K562 (cell line): Measurements from ENCODE around the gene LIMS2. TPM values are rescaled to one million over a fixed set of nuclear protein-coding genes. Genes with fewer than 3 reads are reported as not detected.

Experiments
- ELK1 ChIP-seq: sonication (generic); formaldehyde crosslinking; IDR thresholded peaks from 2 replicates; pipeline ENCODE4 v1.8.1; 2022; ENCODE audit warnings: missing genetic modification reagents
- ETS1 ChIP-seq: conservative IDR thresholded peaks from 2 replicates; pipeline ENCODE4 v1.6.1; 2011; ENCODE audit warnings: low read depth, mild to moderate bottlenecking, low read length; ENCODE audit not compliant: control insufficient read depth
- HMBOX1 ChIP-seq: sonication (generic); IDR thresholded peaks from 2 replicates; pipeline ENCODE4 v1.6.1; 2016
- HOMEZ ChIP-seq: fragments of 250-450 bp; sonication (Bioruptor Pico); IDR thresholded peaks from 2 replicates; pipeline ENCODE4 v1.4.0; 2020; ENCODE audit warnings: mild to moderate bottlenecking, moderate library complexity
- OTX1 ChIP-seq: fragments of 450-650 bp; formaldehyde crosslinking; IDR thresholded peaks from 2 replicates; pipeline ENCODE4 v1.4.0; 2022; ENCODE audit warnings: mild to moderate bottlenecking
- SLC30A9 ChIP-seq: fragments of 250-450 bp; sonication (Bioruptor Pico); IDR thresholded peaks from 2 replicates; pipeline ENCODE4 v1.8.0; 2022; ENCODE audit warnings: mild to moderate bottlenecking, moderate library complexity
- TAF9B ChIP-seq: fragments of 450-650 bp; IDR thresholded peaks from 2 replicates; pipeline ENCODE4 v1.6.1; 2018; ENCODE audit warnings: mild to moderate bottlenecking; ENCODE audit not compliant: partially characterized antibody
- ZFP30 ChIP-seq: fragments of 250-450 bp; sonication (Bioruptor Pico); IDR thresholded peaks from 2 replicates; pipeline ENCODE4 v1.8.0; 2022; ENCODE audit warnings: moderate library complexity, mild to moderate bottlenecking, inconsistent platforms, borderline replicate concordance
- ZFP91 ChIP-seq: sonication (generic); formaldehyde crosslinking; IDR thresholded peaks from 2 replicates; pipeline ENCODE4 v1.8.0; 2022; ENCODE audit warnings: mild to moderate bottlenecking, missing genetic modification reagents
- ZMIZ1 ChIP-seq, 2 experiments: fragments of 150-350 bp in 1 of 2; IDR thresholded peaks; 2 replicates each; pipeline ENCODE4 v1.6.1; 2012 to 2016; ENCODE audit warnings: low read depth in 2 of 2, low read length in 2 of 2, mild to moderate bottlenecking in 1 of 2, moderate library complexity in 1 of 2
- polyA plus RNA-seq, 8 experiments: library from polyadenylated mRNA; depleted of rRNA in 4 of 8; stranded (reverse) in 5 of 8; unstranded in 3 of 8; fragments of >200 nt; fragmentation: Nextera tagmentation in 2 of 8; fragmentation: Illumina TruSeq in 1 of 8; extraction: Ambion mirVana in 2 of 8; extraction: Trizol in 1 of 8; gene quantifications; 2 replicates each; pipeline versions ENCODE4 v1.2.1 to v1.2.3, GENCODE V29; 2011 to 2014; ENCODE audit warnings: inconsistent platforms in 1 of 8, missing spikeins in 1 of 8
- total RNA-seq, 7 experiments: library from RNA; depleted of rRNA in 6 of 7; stranded (reverse); fragments of >200 nt in 6 of 7; fragmentation: Illumina TruSeq in 2 of 7; extraction: Trizol in 2 of 7; gene quantifications; 2 replicates each; pipeline versions ENCODE4 v1.2.1 to v1.2.3, GENCODE V29; 2011 to 2021; ENCODE audit warnings: low replicate concordance in 1 of 7

The LIMS2 gene
- total and polyA plus RNA-seq, 9 of the 15 experiments (the other 6 are each of a cell fraction or from before 2014, with no cell fraction given) = 0.04 to 0.22 TPM; not detected in 7

GRCh38 chr2:127707890-127708648, 32.7 kb upstream of the LIMS2 start (continued):
- TF ChIP-seq ZFP91 (CRISPR knock-in tag) = no peak
- no peak for TF ChIP-seq ETS1
- no peak for TF ChIP-seq ZFP30
- TF ChIP-seq SLC30A9 (CRISPR knock-in tag) = no peak
- TF ChIP-seq ELK1 = no peak
- TF ChIP-seq ZMIZ1 (IDR thresholded peaks at IDR 0.05; ENCODE audit: low read depth in 2 of 2, low read length in 2 of 2) = no peak
- TF ChIP-seq OTX1 (CRISPR knock-in tag) = no peak
- no peak for TF ChIP-seq HMBOX1
- TF ChIP-seq HOMEZ = no peak
- no peak for TF ChIP-seq TAF9B
- TF ChIP-seq, all 486 proteins: peak for 0
